H4 (cell line): ENCODE measurements around the gene OSBPL5. TPM values are rescaled to one million over a fixed set of nuclear protein-coding genes. Genes with fewer than 3 reads are reported as not detected.
A peak's percentile ranks its signal among the peaks of the same experiment; 100 is the strongest.
"Not testable (repeated sequence)": the region's sequence is repeated elsewhere in the genome, so short reads cannot be mapped to it uniquely, and the experiment has no call there.

ENCODE experiments used
- DNase-seq: peaks from one replicate; pipeline ENCODE4 v3.0.0-alpha.2; 2015; ENCODE audit warnings: low spot score
- total RNA-seq: library from RNA; depleted of rRNA; stranded (reverse); fragments of >200 nt; shearing (Covaris generic); gene quantifications from 2 replicates; pipeline ENCODE4 v1.2.3, GENCODE V29; 2014

Gene OSBPL5
- total RNA-seq, 1 experiment from 2014 or later: 9.2 TPM

DNA sequence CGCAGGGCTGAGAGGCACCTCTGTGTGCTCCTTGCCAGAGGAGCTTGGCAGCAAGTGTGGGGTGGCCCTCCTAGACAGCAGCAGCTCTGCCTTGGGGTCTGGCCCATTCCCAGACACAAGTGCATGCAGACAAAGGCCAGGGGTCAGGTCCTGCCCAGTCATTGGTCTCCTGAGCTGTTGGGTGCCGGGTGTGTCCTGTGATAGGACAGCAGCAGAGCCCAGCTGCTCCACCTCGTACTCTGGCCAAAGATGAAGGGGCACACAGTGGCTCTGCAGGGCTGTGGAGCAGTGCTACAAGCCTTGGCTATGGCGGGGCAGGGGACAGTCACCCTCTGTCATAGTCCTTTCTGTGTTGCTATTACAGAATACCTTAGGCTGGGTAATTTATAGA is 17.3 kb upstream of the OSBPL5 start:
- DNase-seq: no peak

- no peak for DNase-seq
Observed at GRCh38 chr11:3181725-3182461, 16.8 kb upstream of the OSBPL5 start.

GRCh38 chr11:3180869-3181268 is 15.8 kb upstream of the OSBPL5 start:
- no peak for DNase-seq

GRCh38 chr11:3178349-3178748 is 13.2 kb upstream of the OSBPL5 start:
- DNase-seq: peak; percentile 68

GRCh38 chr11:3177931-3178330 is 12.8 kb upstream of the OSBPL5 start:
- DNase-seq: peak; percentile 71

GRCh38 chr11:3176487-3176886 is 11.4 kb upstream of the OSBPL5 start:
- no peak for DNase-seq

DNA sequence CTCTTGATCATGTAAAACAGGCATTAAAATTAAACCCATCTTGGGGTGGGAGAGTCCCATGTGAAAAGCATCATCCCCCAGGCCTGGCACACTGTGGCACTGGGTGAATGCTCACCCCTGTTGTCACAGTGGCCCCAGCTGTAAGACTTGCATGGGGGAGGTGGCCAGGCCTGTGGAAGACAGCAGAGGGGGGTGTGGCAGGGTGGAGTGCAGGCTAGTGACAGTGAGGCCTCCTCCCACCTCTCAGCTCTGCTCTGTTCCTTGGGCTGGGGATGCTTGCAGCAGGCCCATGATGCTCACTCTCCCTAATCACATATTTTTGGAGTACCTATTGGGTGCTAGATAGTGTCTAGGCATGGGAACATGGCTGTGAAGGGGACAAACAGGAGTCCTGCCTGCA is 10.1 kb upstream of the OSBPL5 start:
- no peak for DNase-seq

DNA sequence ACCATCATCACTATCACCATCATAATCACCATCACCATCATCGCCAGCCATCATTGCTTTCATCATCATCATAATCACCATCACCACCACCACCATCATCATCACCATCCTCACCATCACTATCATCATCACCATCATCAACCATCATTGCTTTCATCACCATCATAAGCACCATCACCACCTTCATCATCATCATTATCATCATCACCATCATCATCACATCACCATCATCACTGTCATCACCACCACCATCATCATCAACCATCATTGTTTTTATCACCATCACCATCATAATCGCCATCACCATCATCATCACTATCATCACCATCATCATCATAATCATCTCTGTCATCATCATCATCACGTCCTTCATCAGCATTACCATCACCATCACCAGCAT is 9.3 kb upstream of the OSBPL5 start:
- DNase-seq: no peak

DNA sequence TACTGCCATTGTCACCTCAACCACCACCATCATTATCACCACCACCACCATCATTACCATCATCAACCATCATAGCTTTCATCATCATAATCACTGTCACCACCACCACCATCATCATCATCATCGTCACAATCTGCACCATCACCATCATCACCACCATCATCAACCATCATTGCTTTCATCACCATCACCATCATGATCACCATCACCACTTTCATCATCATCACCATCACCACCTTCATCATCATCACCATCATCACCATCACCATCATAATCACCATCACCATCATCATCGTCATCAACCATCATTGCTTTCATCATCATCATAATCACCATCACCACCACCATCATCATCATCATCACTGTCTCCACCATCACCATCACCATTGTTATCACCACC is 8.7 kb upstream of the OSBPL5 start:
- DNase-seq: no peak

DNA sequence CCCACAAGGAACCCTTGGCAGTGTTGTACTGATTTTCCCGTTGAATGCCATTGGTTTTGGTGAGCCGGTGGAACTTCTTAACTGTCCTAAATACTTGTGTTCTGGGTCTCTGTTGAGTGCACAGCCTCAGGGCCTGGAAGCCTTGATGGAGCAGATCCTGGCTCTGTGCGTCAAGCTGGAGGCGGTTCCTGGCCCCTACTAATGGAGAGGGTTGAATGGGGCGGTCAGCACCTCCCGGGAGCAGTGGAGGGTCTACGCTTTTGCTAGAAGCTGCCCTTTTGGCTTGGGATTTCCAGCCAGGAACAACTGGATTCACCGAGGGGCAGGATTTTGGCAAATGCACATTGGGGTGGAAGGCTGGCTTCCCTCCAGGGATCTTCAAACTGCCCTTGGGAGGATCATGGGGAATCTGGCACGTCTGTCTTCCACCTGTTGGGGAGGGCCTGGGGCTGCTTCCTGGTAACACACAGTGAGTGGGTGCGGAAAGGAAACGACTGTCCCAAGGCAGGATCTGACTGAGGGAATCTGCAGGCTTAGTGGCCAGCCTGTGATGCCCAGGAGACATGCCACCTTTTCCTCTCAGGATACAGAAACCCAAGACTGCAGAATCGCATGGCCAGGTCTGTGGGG is 6.9 kb upstream of the OSBPL5 start:
- DNase-seq: no peak

DNA sequence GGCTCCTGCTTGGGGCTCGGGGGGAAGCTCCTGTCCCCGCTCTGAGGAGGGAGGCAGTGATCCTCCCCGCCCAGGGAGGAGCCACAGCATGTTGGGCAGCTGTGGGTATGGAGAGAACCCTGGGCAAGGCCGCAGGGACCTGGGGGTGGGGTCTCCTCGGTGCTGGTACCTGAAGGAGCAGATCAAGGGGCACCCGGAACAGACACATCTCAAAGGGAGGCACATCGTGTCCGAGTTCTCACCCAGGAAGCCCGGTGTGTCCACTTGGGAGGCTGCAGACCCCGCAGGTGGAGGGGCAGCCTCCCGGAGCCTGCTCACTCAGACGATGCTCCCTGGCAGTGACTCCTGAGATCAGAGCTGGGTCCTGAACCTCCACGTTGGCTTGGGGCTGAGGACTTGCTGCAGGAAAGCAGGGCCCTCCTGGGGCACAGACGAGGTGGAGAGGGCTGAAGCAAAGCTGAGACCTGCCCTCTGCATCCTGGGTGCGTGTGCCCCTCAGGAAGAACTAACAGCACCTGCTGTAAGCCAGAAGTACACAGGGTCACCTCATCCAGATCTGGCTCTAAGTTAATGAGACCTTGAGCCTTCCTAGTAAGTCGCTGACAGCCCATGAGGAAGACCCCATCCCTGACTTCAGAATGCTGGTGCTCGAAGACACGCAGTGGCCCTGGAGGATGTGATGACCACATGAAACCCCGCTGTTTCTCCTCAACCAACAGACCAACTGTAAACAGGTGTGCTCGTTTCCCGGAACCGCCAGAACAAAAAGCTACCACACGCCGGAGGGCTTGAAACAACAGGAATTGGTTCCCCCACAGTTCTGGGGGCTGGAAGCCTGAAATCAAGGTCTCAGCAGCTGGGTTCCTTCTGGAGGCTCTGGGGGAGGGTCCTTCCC is 5.9 kb upstream of the OSBPL5 start:
- no peak for DNase-seq

DNA sequence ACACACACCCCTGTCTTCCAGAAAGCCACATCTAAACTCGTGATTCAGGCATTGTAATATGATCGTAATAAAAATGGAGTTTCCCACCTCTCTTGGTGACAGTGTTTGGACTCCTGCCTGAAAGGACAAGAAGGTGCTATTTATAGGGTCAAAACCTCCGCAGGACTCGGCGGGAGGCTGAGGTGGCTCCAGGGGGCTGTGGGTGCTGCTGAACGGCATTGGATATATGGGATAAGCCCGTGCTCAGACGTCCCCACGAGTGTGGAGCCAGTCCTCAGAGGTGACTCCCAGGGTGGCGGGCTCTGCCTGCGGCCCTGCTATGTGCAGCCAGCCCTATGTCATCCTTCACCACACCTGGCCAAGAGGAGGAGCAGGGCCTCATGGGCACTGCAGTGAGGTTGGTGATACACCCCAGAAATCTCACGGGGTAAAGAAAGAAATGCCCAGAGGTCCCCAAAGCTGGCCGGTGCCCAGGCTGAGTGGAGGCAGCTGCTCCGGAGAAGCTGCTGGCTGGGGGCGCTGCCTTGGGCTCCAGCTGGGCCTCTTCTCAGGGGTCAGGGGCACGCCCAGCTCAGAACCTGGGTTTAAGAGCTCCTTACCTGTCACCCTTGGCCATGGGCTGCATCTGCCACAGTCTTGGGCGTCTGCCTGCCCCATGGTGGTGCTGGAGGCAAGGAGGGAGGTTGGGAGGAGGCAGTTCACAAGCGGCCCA is 5.1 kb upstream of the OSBPL5 start:
- DNase-seq: peak; percentile 79

- DNase-seq: peak; percentile 81
Observed at GRCh38 chr11:3169255-3170043, 4.3 kb upstream of the OSBPL5 start.

DNA sequence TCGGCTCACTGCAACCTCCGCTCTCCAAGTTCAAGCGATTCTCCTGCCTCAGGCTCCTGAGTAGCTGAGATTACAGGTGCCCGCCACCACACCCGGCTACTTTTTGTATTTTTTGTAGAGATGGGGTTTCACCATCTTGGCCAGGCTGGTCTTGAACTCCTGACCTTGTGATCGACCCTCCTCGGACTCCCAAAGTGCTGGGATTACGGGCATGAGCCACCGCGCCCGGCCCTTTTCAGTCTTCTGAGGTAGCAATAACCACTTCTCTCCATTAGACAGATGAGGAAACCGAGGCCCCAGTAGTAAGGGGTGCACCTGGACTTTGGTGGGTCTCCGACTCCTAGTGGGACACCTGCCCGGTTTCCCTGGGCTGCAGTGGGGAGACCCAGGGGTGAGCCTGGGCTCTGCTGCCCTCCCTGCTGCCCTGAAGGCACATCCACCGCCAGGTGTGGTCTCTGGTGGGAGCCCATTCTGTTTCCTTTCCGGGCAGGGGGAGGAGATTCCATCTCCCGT is 3.7 kb upstream of the OSBPL5 start:
- DNase-seq: not testable (repeated sequence)

DNA sequence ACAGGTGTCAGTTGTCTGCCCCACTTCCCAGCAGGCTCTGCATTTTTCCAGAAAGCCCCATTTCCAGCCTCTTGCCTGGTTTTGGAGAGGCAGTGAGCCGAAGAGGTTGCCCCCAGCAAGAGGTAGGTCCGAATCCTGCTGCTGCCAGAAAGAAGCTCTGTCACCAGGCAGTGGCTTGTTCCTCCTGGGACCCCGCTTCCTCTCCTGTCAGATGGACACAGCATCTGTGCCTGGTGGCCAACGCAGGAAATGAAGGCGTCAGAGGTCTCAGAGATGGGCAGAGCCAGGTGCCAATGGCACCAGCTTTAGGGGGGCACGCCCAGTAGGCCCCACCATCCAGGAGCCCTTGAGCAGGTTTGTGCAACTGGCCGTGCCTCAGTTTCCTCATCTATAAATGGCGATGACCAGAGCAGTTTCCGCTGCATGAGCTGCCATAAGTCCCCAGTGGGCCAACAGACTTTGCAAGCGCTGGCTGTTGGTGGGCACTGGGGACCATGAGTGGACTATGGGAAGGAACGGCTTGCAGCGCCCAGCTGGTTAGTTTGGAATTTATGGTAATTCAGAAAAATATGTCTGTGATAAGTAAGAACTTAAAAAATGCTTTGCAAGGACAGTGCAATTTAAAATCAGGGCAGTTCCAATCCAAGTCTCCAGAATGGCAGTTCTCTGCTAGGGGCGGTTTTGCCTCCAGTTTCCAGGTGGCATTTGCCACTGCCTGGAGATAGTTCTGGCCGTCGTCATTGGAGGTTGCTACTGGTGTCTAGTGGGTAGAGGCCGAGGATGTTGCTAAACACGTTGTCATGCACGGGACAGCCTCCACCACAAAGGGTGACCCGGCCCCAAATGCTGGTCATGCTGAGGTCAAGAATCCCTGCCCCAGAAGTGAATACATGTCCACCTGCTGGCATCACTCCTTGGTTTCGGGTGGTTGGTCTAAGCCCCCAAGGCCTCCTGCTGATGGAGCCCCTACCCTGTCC is 2.3 kb upstream of the OSBPL5 start:
- DNase-seq: no peak

GRCh38 chr11:3166268-3167142 is 1.4 kb upstream of the OSBPL5 start:
- no peak for DNase-seq

DNA sequence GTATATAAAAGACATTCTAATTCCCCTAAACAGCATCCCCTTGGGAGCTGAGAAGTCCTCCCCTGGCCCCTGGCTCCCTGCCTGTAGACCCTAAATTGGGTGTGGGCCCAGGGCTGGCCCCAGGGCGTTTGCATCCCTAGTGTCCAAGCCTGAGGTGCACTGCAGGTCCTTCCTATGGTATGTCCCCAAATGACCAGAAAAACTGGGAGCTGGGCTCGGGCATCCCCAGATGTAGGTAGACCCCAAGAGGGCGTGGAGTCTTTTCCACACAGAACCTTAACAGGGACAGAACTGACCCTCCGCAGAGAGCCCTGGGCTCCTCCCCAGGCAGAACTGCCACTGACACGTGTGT is 782 bp upstream of the OSBPL5 start:
- DNase-seq: no peak

GRCh38 chr11:3164552-3165151 is 458 bp downstream of the OSBPL5 start:
- DNase-seq: no peak
